Activated CD8-positive, alpha-beta T cell treated with anti-CD3 and anti-CD28 coated beads for 36 hours (primary cell): Measurements from ENCODE around the gene AMZ2. TPM values are rescaled to one million over a fixed set of nuclear protein-coding genes. Genes with fewer than 3 reads are reported as not detected.
"Not testable (repeated sequence)": the region's sequence is repeated elsewhere in the genome, so short reads cannot be mapped to it uniquely, and the experiment has no call there.

Experiments
- ATAC-seq: fragments of 200-7000 bp; cut with Tn5 transposase; one replicate; pipeline ENCODE4 v1.10.0; 2021; ENCODE audit warnings: mild to moderate bottlenecking, moderate library complexity
- CTCF ChIA-PET: fragments of 350-600 bp; sonication (Branson Sonifier 250); formaldehyde crosslinking; loops from one replicate; lab custom pipeline; 2021; ENCODE audit warnings: antibody characterized with exemption; lab: Charles Lee
- POLR2A ChIA-PET: fragments of 350-600 bp; sonication (Branson Sonifier 250); formaldehyde crosslinking; loops from one replicate; lab custom pipeline; 2021; ENCODE audit warnings: antibody characterized with exemption; lab: Charles Lee
- DNase-seq: peaks from one replicate; pipeline ENCODE4 v3.0.0-alpha.2; 2020
- H3K27ac Mint-ChIP-seq: one replicate; pipeline ENCODE4 v1.8.0; 2021; ENCODE audit warnings: mild to moderate bottlenecking, mixed read lengths
- H3K27me3 Mint-ChIP-seq: one replicate; pipeline ENCODE4 v1.8.0; 2021; ENCODE audit warnings: mixed read lengths
- H3K36me3 Mint-ChIP-seq: one replicate; pipeline ENCODE4 v1.8.0; 2021; ENCODE audit warnings: low read depth, mixed read lengths
- H3K4me1 Mint-ChIP-seq: one replicate; pipeline ENCODE4 v1.8.0; 2021; ENCODE audit warnings: low read depth, mixed read lengths
- H3K4me3 Mint-ChIP-seq: one replicate; pipeline ENCODE4 v1.8.0; 2021; ENCODE audit warnings: mild to moderate bottlenecking, moderate library complexity, mixed read lengths
- H3K9me3 Mint-ChIP-seq: one replicate; pipeline ENCODE4 v1.8.0; 2021; ENCODE audit warnings: mixed read lengths
- CTCF ChIP-seq: fragments of 200-600 bp; IDR thresholded peaks from one replicate; pipeline ENCODE4 v1.8.0; 2022; ENCODE audit warnings: antibody characterized with exemption, mild to moderate bottlenecking
- intact Hi-C: fragments of 100-400 bp; cut with micrococcal nuclease; formaldehyde crosslinking; loops from one replicate; pipeline ENCODE4 v1.10.0; 2022
- total RNA-seq, 2 experiments: library from RNA; stranded (reverse); gene quantifications; one replicate each; pipeline ENCODE4 v1.2.3, GENCODE V29; 2021

AMZ2 gene
- total RNA-seq, 2 experiments from 2014 or later: 132 to 141 TPM

- no peak overlapping the region for H3K4me3 Mint-ChIP-seq
- ATAC-seq (no peak), DNase-seq (no peak)
- intact Hi-C loops: no loop called here
- peak overlapping the region; percentile 95 for H3K27ac Mint-ChIP-seq
- CTCF ChIA-PET: interaction anchor here (1.1 to 8.0 kb wide), 7 partner anchors 9 to 179 kb away, joined by 3 to 122 read pairs (median 6); partner anchors contain the start of gene AMZ2
- no peaks in the 10 kb centered on the region for H3K27me3 Mint-ChIP-seq
- H3K4me1 Mint-ChIP-seq: peaks cover 83% of the 10 kb centered on the region
- H3K9me3 Mint-ChIP-seq: no peaks in the 10 kb centered on the region
- H3K36me3 Mint-ChIP-seq: peaks cover 54% of the 10 kb centered on the region
- TF ChIP-seq CTCF: no peak
- POLR2A ChIA-PET: interaction anchor here (1.0 to 3.3 kb wide), 4 partner anchors 10 to 34 kb away, joined by 3 to 31 read pairs (median 4); partner anchors contain the start of gene AMZ2
These were observed 10.1 kb downstream of the AMZ2 start for GRCh38 chr17:68257934-68258333.

- DNase-seq (peak; percentile 90), ATAC-seq (peak; percentile 93)
- H3K27me3 Mint-ChIP-seq, H3K9me3 Mint-ChIP-seq, intact Hi-C loops: not testable (repeated sequence)
- peaks cover 75% of the 10 kb centered on the region for H3K4me1 Mint-ChIP-seq
- H3K4me3 Mint-ChIP-seq: peak overlapping the region; percentile 69
- peaks cover 44% of the 10 kb centered on the region for H3K36me3 Mint-ChIP-seq
- ChIA-PET POLR2A (interaction anchor here (0.8 to 3.3 kb wide), 6 partner anchors 11 to 196 kb away, joined by 3 to 31 read pairs (median 3); partner anchors contain the start of gene AMZ2), CTCF (interaction anchor here (1.1 to 8.0 kb wide), 7 partner anchors 10 to 202 kb away, joined by 3 to 122 read pairs (median 6); no protein-coding TSS in a partner anchor)
- H3K27ac Mint-ChIP-seq: peak overlapping the region; percentile 95
These were observed 11.2 kb downstream of the AMZ2 start for GRCh38 chr17:68258890-68259647.

GRCh38 chr17:68259648-68259951 lies 11.8 kb downstream of the AMZ2 start:
- Mint-ChIP-seq H3K4me3 (peak overlapping the region; percentile 69), H3K27ac (peak overlapping the region; percentile 93), H3K4me1 (peaks cover 70% of the 10 kb centered on the region), H3K36me3 (peaks cover 39% of the 10 kb centered on the region)
- H3K9me3 Mint-ChIP-seq, intact Hi-C loops, DNase-seq, H3K27me3 Mint-ChIP-seq, ATAC-seq: not testable (repeated sequence)
- POLR2A ChIA-PET: interaction anchor here (0.8 to 3.3 kb wide), 3 partner anchors 11 to 196 kb away, joined by 3 to 31 read pairs (median 3); partner anchors contain the start of gene AMZ2
- CTCF ChIA-PET: interaction anchor here (1.2 to 8.0 kb wide), 4 partner anchors 11 to 201 kb away, joined by 3 to 122 read pairs (median 6); no protein-coding TSS in a partner anchor

- ATAC-seq: no peak
- TF ChIP-seq CTCF: no peak
- DNase-seq: no peak
- POLR2A ChIA-PET: interaction anchor here (0.8 to 3.3 kb wide), 4 partner anchors 12 to 195 kb away, joined by 3 to 31 read pairs (median 4); partner anchors contain the start of gene AMZ2
- Mint-ChIP-seq H3K4me1 (peaks cover 63% of the 10 kb centered on the region), H3K36me3 (peaks cover 34% of the 10 kb centered on the region), H3K4me3 (peak overlapping the region; percentile 69), H3K27ac (peak overlapping the region; percentile 93), H3K27me3 (no peaks in the 10 kb centered on the region), H3K9me3 (no peaks in the 10 kb centered on the region)
- CTCF ChIA-PET: interaction anchor here (1.0 to 8.0 kb wide), 7 partner anchors 31 to 200 kb away, joined by 3 to 122 read pairs (median 6); partner anchors contain the start of genes ARSG and WIPI1
- intact Hi-C loops: loop anchor here (5.0 kb wide), 1 partner anchor 142 kb away; no protein-coding TSS in a partner anchor
These were observed 12.4 kb downstream of the AMZ2 start for GRCh38 chr17:68260051-68260762.

GRCh38 chr17:68262467-68262866 lies 14.6 kb downstream of the AMZ2 start:
- peak overlapping the region; percentile 46 for H3K27ac Mint-ChIP-seq
- intact Hi-C loops: loop anchor here (2.0 to 5.0 kb wide), 3 partner anchors 140 to 200 kb away; no protein-coding TSS in a partner anchor
- H3K4me3 Mint-ChIP-seq, H3K27me3 Mint-ChIP-seq, DNase-seq, POLR2A ChIA-PET, H3K9me3 Mint-ChIP-seq, ATAC-seq: not testable (repeated sequence)
- CTCF ChIA-PET: interaction anchor here (0.6 to 8.0 kb wide), 15 partner anchors 12 to 203 kb away, joined by 3 to 122 read pairs (median 6); partner anchors contain the start of genes ARSG and WIPI1
- H3K36me3 Mint-ChIP-seq: peaks cover 15% of the 10 kb centered on the region
- peaks cover 41% of the 10 kb centered on the region for H3K4me1 Mint-ChIP-seq
